NB4 (cell line): Measurements from ENCODE around the gene CP.

Source experiments
- MYC ChIP-seq: IDR thresholded peaks from 2 replicates; pipeline ENCODE4 v1.6.1; 2011; ENCODE audit warnings: low read depth, low read length
- POLR2A ChIP-seq: IDR thresholded peaks from 2 replicates; pipeline ENCODE4 v1.6.1; 2011; ENCODE audit warnings: mild to moderate bottlenecking; ENCODE audit not compliant: insufficient read length; ENCODE audit errors: extremely low read depth
- TF ChIP-seq, protein P1 (sequence below): IDR thresholded peaks from one replicate; pipeline ENCODE4 v1.5.1; 2012; ENCODE audit warnings: low read depth, low read length
- TF ChIP-seq, protein P2 (sequence below): IDR thresholded peaks from 2 replicates; pipeline ENCODE4 v1.6.1; 2011; ENCODE audit warnings: low read depth, low read length

DNA sequence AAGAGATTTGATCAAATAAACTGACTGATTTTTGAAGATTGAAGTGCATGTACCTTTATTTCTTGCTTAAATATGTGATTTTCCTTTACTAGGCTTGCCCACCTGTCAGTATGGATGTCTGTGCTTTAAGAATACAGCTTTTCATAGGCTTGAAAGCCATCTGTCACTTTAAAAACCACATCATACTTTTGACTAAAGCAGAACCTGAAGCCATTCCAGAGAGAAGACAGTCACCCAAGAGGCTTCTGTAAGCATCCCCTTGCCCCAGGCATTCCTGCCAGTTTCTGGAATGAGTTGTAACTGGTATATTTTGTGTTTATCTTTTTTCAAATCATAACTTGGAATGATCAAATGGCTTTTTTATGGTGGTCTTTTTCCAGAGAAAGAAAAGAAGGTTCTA is 68.2 kb downstream of the CP start:
- TF ChIP-seq, protein P1, sequence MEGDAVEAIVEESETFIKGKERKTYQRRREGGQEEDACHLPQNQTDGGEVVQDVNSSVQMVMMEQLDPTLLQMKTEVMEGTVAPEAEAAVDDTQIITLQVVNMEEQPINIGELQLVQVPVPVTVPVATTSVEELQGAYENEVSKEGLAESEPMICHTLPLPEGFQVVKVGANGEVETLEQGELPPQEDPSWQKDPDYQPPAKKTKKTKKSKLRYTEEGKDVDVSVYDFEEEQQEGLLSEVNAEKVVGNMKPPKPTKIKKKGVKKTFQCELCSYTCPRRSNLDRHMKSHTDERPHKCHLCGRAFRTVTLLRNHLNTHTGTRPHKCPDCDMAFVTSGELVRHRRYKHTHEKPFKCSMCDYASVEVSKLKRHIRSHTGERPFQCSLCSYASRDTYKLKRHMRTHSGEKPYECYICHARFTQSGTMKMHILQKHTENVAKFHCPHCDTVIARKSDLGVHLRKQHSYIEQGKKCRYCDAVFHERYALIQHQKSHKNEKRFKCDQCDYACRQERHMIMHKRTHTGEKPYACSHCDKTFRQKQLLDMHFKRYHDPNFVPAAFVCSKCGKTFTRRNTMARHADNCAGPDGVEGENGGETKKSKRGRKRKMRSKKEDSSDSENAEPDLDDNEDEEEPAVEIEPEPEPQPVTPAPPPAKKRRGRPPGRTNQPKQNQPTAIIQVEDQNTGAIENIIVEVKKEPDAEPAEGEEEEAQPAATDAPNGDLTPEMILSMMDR: no peak
- TF ChIP-seq, protein P2, sequence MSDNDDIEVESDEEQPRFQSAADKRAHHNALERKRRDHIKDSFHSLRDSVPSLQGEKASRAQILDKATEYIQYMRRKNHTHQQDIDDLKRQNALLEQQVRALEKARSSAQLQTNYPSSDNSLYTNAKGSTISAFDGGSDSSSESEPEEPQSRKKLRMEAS: no peak
- TF ChIP-seq POLR2A: no peak
- TF ChIP-seq MYC: no peak
